Parathyroid adenoma (tissue), 2 donors: ENCODE data around the gene FBXW5.

ENCODE experiments used
- H2AFZ ChIP-seq: fragments of 300-600 bp; sonication (generic); one replicate; pipeline ENCODE4 v1.7.0; 2017; ENCODE audit warnings: antibody characterized with exemption, mild to moderate bottlenecking
- H3K27ac ChIP-seq: fragments of 300-600 bp; sonication (generic); one replicate; pipeline ENCODE4 v1.7.0; 2017
- H3K27me3 ChIP-seq: fragments of 300-600 bp; sonication (generic); one replicate; pipeline ENCODE4 v1.7.0; 2017; ENCODE audit warnings: low read length; ENCODE audit not compliant: control insufficient read depth, insufficient read depth
- H3K36me3 ChIP-seq: fragments of 300-600 bp; sonication (generic); one replicate; pipeline ENCODE4 v1.7.0; 2017; ENCODE audit warnings: low read length; ENCODE audit not compliant: control insufficient read depth, insufficient read depth
- H3K4me1 ChIP-seq: fragments of 300-600 bp; sonication (generic); one replicate; pipeline ENCODE4 v1.7.0; 2017; ENCODE audit warnings: control low read depth
- H3K4me2 ChIP-seq: fragments of 300-600 bp; sonication (generic); one replicate; pipeline ENCODE4 v1.7.0; 2017; ENCODE audit warnings: low read length
- H3K4me3 ChIP-seq: fragments of 300-600 bp; sonication (generic); one replicate; pipeline ENCODE4 v1.7.0; 2017; ENCODE audit warnings: low read depth, low read length
- H3K79me2 ChIP-seq: fragments of 300-600 bp; sonication (generic); one replicate; pipeline ENCODE4 v1.7.0; 2017; ENCODE audit warnings: control low read depth
- H3K9ac ChIP-seq: fragments of 300-600 bp; sonication (generic); one replicate; pipeline ENCODE4 v1.7.0; 2017; ENCODE audit warnings: mild to moderate bottlenecking
- H3K9me3 ChIP-seq: fragments of 300-600 bp; sonication (generic); one replicate; pipeline ENCODE4 v1.7.0; 2017; ENCODE audit warnings: low read length; ENCODE audit not compliant: control insufficient read depth
- TF ChIP-seq, protein P1 (sequence below): fragments of 300-600 bp; sonication (generic); IDR thresholded peaks from one replicate; pipeline ENCODE4 v1.7.0; 2017; ENCODE audit warnings: antibody characterized with exemption, mild to moderate bottlenecking
- donor health status: primary hyperparathyroidism.

Gene FBXW5

GRCh38 chr9:136900988-136901515, 43.5 kb downstream of the FBXW5 start:
- Histone ChIP-seq H3K4me3 (no peak overlapping the region), H3K36me3 (no peaks in the 10 kb centered on the region), H3K4me2 (no peak overlapping the region), H2AFZ (no peak overlapping the region), H3K27me3 (no peaks in the 10 kb centered on the region), H3K27ac (no peak overlapping the region), H3K9ac (no peak overlapping the region), H3K9me3 (no peaks in the 10 kb centered on the region), H3K4me1 (peaks cover 6% of the 10 kb centered on the region), H3K79me2 (no peaks in the 10 kb centered on the region)
- TF ChIP-seq, protein P1, sequence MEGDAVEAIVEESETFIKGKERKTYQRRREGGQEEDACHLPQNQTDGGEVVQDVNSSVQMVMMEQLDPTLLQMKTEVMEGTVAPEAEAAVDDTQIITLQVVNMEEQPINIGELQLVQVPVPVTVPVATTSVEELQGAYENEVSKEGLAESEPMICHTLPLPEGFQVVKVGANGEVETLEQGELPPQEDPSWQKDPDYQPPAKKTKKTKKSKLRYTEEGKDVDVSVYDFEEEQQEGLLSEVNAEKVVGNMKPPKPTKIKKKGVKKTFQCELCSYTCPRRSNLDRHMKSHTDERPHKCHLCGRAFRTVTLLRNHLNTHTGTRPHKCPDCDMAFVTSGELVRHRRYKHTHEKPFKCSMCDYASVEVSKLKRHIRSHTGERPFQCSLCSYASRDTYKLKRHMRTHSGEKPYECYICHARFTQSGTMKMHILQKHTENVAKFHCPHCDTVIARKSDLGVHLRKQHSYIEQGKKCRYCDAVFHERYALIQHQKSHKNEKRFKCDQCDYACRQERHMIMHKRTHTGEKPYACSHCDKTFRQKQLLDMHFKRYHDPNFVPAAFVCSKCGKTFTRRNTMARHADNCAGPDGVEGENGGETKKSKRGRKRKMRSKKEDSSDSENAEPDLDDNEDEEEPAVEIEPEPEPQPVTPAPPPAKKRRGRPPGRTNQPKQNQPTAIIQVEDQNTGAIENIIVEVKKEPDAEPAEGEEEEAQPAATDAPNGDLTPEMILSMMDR = no peak

DNA sequence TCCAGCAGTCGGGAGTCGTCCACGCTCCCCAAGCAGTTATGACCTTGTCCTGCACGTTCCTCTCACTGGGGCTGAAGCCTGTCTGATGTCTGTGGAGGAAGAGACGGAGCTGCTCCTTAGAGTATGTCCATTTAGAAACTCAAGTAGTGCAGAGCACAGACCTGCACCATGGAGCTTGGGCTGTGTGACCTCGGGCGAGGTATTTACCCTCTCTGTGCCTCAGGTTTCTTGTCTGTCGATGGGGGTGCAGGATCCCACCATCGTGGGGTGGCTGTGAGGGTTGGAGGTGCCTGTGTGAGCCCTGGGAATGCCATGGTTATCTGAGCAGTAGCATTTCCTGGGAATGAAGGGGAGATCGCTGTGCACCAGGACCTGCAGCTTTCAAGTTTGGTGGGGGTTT, 44.0 kb downstream of the FBXW5 start:
- no peaks in the 10 kb centered on the region for H3K79me2 ChIP-seq
- no peaks in the 10 kb centered on the region for H3K27me3 ChIP-seq
- no peak overlapping the region for H2AFZ ChIP-seq
- H3K27ac ChIP-seq = no peak overlapping the region
- H3K36me3 ChIP-seq = no peaks in the 10 kb centered on the region
- no peak overlapping the region for H3K4me2 ChIP-seq
- H3K9me3 ChIP-seq = no peaks in the 10 kb centered on the region
- no peak overlapping the region for H3K9ac ChIP-seq
- peaks cover 6% of the 10 kb centered on the region for H3K4me1 ChIP-seq
- H3K4me3 ChIP-seq = no peak overlapping the region
- TF ChIP-seq, protein P1 = no peak

DNA sequence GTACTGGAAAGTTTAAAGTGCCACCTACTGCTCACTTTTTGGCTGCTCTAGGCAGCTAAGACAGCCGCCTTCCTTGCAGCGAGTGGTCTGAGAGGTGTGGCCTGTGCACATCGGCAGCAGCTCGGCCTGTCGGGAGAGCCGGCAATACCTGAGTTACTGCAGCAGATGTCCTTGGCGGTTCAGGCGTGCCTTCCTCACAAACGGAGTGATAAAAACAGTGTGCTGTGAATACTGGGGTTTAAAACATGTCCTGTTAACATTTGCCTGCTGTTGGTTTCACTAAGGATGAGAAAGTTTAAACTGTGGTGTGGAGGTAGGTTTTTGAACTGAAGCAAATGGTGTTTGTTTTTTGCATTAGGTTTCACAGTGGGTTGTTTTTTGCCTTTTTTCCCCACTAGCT, 45.3 kb downstream of the FBXW5 start:
- Histone ChIP-seq H3K36me3 (no peaks in the 10 kb centered on the region), H3K4me2 (no peak overlapping the region), H3K9ac (no peak overlapping the region), H2AFZ (no peak overlapping the region), H3K27me3 (no peaks in the 10 kb centered on the region), H3K27ac (no peak overlapping the region), H3K9me3 (no peaks in the 10 kb centered on the region), H3K79me2 (peaks cover 5% of the 10 kb centered on the region), H3K4me3 (no peak overlapping the region), H3K4me1 (peaks cover 6% of the 10 kb centered on the region)
- TF ChIP-seq, protein P1 = no peak

DNA sequence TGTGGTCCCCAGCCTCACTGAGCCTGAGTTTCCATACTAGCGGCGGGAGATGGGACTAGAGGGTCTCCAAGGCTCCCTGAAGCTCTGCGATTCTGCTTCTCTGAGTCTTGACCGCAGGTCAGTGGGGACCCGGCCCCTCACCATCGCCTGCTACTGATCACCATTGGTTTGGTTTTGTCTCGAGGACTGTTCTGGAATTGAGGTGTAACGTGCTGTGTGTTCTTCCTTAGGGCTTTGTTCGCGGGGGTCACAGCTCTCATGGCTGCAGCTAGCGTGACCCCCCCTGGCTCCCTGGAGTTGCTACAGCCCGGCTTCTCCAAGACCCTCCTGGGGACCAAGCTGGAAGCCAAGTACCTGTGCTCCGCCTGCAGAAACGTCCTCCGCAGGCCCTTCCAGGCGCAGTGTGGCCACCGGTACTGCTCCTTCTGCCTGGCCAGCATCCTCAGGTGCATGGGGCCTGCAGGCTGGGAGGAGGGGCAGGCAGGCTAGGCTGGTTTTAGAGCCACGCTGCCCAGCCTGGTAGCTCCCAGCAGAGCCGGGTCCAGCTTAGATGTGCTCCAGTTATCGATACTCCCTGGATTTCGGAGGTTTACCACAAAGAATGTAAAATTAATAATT, 45.9 kb downstream of the FBXW5 start:
- H3K4me2 ChIP-seq = no peak overlapping the region
- H3K9ac ChIP-seq = no peak overlapping the region
- H3K4me1 ChIP-seq = peaks cover 6% of the 10 kb centered on the region
- H3K27me3 ChIP-seq = no peaks in the 10 kb centered on the region
- TF ChIP-seq, protein P1 = no peak
- no peaks in the 10 kb centered on the region for H3K9me3 ChIP-seq
- H3K27ac ChIP-seq = no peak overlapping the region
- H3K4me3 ChIP-seq = no peak overlapping the region
- H3K79me2 ChIP-seq = peaks cover 8% of the 10 kb centered on the region
- no peak overlapping the region for H2AFZ ChIP-seq
- H3K36me3 ChIP-seq = no peaks in the 10 kb centered on the region

DNA sequence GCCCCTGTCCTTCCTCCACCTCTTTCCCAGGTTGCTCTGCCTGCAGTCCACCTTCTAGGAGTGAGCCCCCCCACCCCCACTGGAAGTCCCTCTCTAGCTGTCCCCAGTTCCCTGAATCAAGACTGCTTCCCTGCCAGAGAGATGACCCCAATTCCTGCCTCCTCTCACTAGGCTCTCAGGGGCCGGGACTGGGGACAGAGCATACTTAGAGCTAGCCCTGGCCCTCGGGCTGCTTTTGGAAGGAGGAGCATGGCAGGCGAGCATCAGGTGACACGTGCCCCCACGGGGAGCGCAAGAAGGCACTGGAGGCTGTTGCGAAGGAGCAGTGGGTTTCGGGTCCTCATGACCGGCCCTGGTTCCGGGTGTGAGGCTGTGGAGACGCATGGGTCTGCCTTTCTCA, 48.5 kb downstream of the FBXW5 start:
- no peak overlapping the region for H3K9ac ChIP-seq
- H3K27ac ChIP-seq = no peak overlapping the region
- peaks cover 11% of the 10 kb centered on the region for H3K79me2 ChIP-seq
- TF ChIP-seq, protein P1 = no peak
- no peak overlapping the region for H3K4me2 ChIP-seq
- no peaks in the 10 kb centered on the region for H3K9me3 ChIP-seq
- H3K4me3 ChIP-seq = no peak overlapping the region
- no peaks in the 10 kb centered on the region for H3K36me3 ChIP-seq
- H2AFZ ChIP-seq = no peak overlapping the region
- no peaks in the 10 kb centered on the region for H3K27me3 ChIP-seq
- no peaks in the 10 kb centered on the region for H3K4me1 ChIP-seq
